HepG2 (cell line): Measurements from ENCODE around the gene HNRNPA1L2. TPM values are rescaled to one million over a fixed set of nuclear protein-coding genes. Genes with fewer than 3 reads are reported as not detected.
A peak's percentile ranks its signal among the peaks of the same experiment; 100 is the strongest.

Experiments
- ATAC-seq: fragments of 200-7000 bp; cut with Tn5 transposase; 3 replicates; pipeline ENCODE4 v1.9.1; 2020; ENCODE audit warnings: mild to moderate bottlenecking, moderate library complexity
- BruUV-seq: library from RNA; stranded (reverse); fragments of 400-500 nt; replicated peaks from 2 replicates; lab custom pipeline; 2021; lab: Mats Ljungman, UMichigan
- CTCF ChIA-PET: fragments of 300-600 bp; formaldehyde crosslinking; extraction: SDS; loops from one replicate; lab custom pipeline; 2021; ENCODE audit warnings: low total read pairs, inconsistent platforms, low intra/inter-chr PET ratio; lab: Yijun Ruan, JAX
- POLR2A ChIA-PET: fragments of 350-600 bp; sonication (Branson Sonifier 250); formaldehyde crosslinking; loops from one replicate; lab custom pipeline; 2020; ENCODE audit warnings: antibody characterized with exemption, inconsistent platforms; lab: Yijun Ruan, JAX
- DNase-seq: peaks from one replicate; pipeline ENCODE4 v3.0.0-alpha.2; 2015; ENCODE audit warnings: low spot score
- FAIRE-seq: peaks from 3 replicates; lab custom pipeline; 2011; peaks lifted over from hg19 to GRCh38; lab: Jason Lieb, UNC
- H2AFZ ChIP-seq: one replicate; pipeline ENCODE4 v1.6.1; 2011; ENCODE audit warnings: low read length, inconsistent platforms
- H3K27ac ChIP-seq: fragments of 300-600 bp; 3 replicates; pipeline ENCODE4 v1.8.0; 2011; ENCODE audit warnings: mixed run types, mild to moderate bottlenecking, mixed read lengths, low read length, inconsistent platforms; ENCODE audit not compliant: insufficient read depth; ENCODE audit errors: extremely low read length
- H3K27me3 ChIP-seq, 2 experiments: fragments of 200-600 bp in 1 of 2; 2 replicates in 1 of 2; 3 replicates in 1 of 2; pipeline versions ENCODE4 v1.6.0 to v1.8.0; 2011; ENCODE audit warnings: low read length in 2 of 2, mild to moderate bottlenecking in 2 of 2, moderate library complexity in 2 of 2, inconsistent platforms in 1 of 2; ENCODE audit not compliant: insufficient read depth in 2 of 2, control insufficient read depth in 1 of 2
- H3K36me3 ChIP-seq, 2 experiments: fragments of 200-600 bp in 1 of 2; replicated peaks in 1 of 2; 2 replicates in 1 of 2; 3 replicates in 1 of 2; pipeline versions ENCODE4 v1.5.1 to v1.8.0; 2011; ENCODE audit warnings: low read length in 2 of 2, inconsistent platforms in 1 of 2; ENCODE audit not compliant: insufficient read depth in 2 of 2, control insufficient read depth in 1 of 2
- H3K4me1 ChIP-seq: 2 replicates; pipeline ENCODE4 v1.5.1; 2012; ENCODE audit warnings: low read length, inconsistent platforms; ENCODE audit not compliant: insufficient read depth
- H3K4me2 ChIP-seq: 2 replicates; pipeline ENCODE4 v1.6.0; 2011; ENCODE audit warnings: low read depth, low read length, inconsistent platforms
- H3K4me3 ChIP-seq, 3 experiments: fragments of 200-600 bp in 1 of 3; sonication (generic), shearing (Covaris generic) in 1 of 3; replicated peaks in 1 of 3; 2 replicates each; pipeline ENCODE4 v1.5.1; 2011 to 2016; ENCODE audit warnings: low read length in 3 of 3, inconsistent platforms in 2 of 3, low read depth in 2 of 3, mild to moderate bottlenecking in 2 of 3, control low read depth in 1 of 3, mixed read lengths in 1 of 3; ENCODE audit not compliant: insufficient read depth in 1 of 3
- H3K79me2 ChIP-seq: one replicate; pipeline ENCODE4 v1.6.1; 2011; ENCODE audit warnings: low read length, inconsistent platforms; ENCODE audit not compliant: insufficient read depth
- H3K9ac ChIP-seq: 2 replicates; pipeline ENCODE4 v1.6.0; 2011; ENCODE audit warnings: mild to moderate bottlenecking, low read depth, low read length, inconsistent platforms; ENCODE audit not compliant: insufficient read depth
- H3K9me3 ChIP-seq: 2 replicates; pipeline ENCODE4 v1.5.1; 2012; ENCODE audit warnings: mild to moderate bottlenecking, low read length
- H4K20me1 ChIP-seq: 2 replicates; pipeline ENCODE4 v1.6.0; 2011; ENCODE audit warnings: inconsistent platforms, mild to moderate bottlenecking, low read length, moderate library complexity; ENCODE audit not compliant: insufficient read depth
- AKNA ChIP-seq: sonication (generic); formaldehyde crosslinking; IDR thresholded peaks from 2 replicates; pipeline ENCODE4 v1.4.0; 2020; ENCODE audit warnings: missing genetic modification reagents, borderline replicate concordance
- BCL3 ChIP-seq: sonication (generic); formaldehyde crosslinking; IDR thresholded peaks from 2 replicates; pipeline ENCODE4 v1.5.1; 2020; ENCODE audit warnings: mild to moderate bottlenecking, missing genetic modification reagents, moderate library complexity
- BHLHE40 ChIP-seq: IDR thresholded peaks from 2 replicates; pipeline ENCODE4 v1.6.1; 2011; ENCODE audit warnings: low read length, improper control_type of control experiment
- CENPT ChIP-seq: sonication (generic); formaldehyde crosslinking; IDR thresholded peaks from 2 replicates; pipeline ENCODE4 v1.8.0; 2022; ENCODE audit warnings: low read depth, mild to moderate bottlenecking, moderate library complexity, missing genetic modification reagents
- ETV6 ChIP-seq: sonication (generic); formaldehyde crosslinking; conservative IDR thresholded peaks from 2 replicates; pipeline ENCODE4 v1.4.0; 2020; ENCODE audit warnings: missing genetic modification reagents
- FUBP1 ChIP-seq: sonication (generic); formaldehyde crosslinking; IDR thresholded peaks from 2 replicates; pipeline ENCODE4 v1.5.1; 2020; ENCODE audit warnings: missing genetic modification reagents, mild to moderate bottlenecking, borderline replicate concordance
- KMT2A ChIP-seq: sonication (generic); formaldehyde crosslinking; IDR thresholded peaks from 2 replicates; pipeline ENCODE4 v1.4.0; 2020; ENCODE audit warnings: missing genetic modification reagents
- RFXANK ChIP-seq: IDR thresholded peaks from 2 replicates; pipeline ENCODE4 v1.6.1; 2016
- RFXAP ChIP-seq: sonication (generic); formaldehyde crosslinking; IDR thresholded peaks from 2 replicates; pipeline ENCODE4 v1.4.0; 2020; ENCODE audit warnings: missing genetic modification reagents, borderline replicate concordance
- UBTF ChIP-seq: sonication (generic); formaldehyde crosslinking; IDR thresholded peaks from 2 replicates; pipeline ENCODE4 v1.4.0; 2020; ENCODE audit warnings: mild to moderate bottlenecking, missing genetic modification reagents
- ZNF740 ChIP-seq: sonication (generic); formaldehyde crosslinking; IDR thresholded peaks from 2 replicates; pipeline ENCODE4 v1.4.0; 2020; ENCODE audit warnings: missing genetic modification reagents
- ZNF766 ChIP-seq: sonication (generic); formaldehyde crosslinking; IDR thresholded peaks from 2 replicates; pipeline ENCODE4 v1.5.0; 2020; ENCODE audit warnings: missing genetic modification reagents, borderline replicate concordance
- ZNF780A ChIP-seq: sonication (generic); formaldehyde crosslinking; IDR thresholded peaks from 2 replicates; pipeline ENCODE4 v1.8.0; 2022; ENCODE audit warnings: mild to moderate bottlenecking, missing genetic modification reagents, moderate library complexity
- whole genome bisulfite sequencing: methylation state at CpG from one replicate; pipeline ENCODE4 v1.1.6; 2017; ENCODE audit warnings: low lambda C conversion rate; 5-methylcytosine and 5-hydroxymethylcytosine counted together
- in situ Hi-C: cut with HindIII; loops from 2 replicates; pipeline ENCODE4 v1.10.0; 2017; ENCODE audit warnings: low pct_unique_long_range_greater_than_20kb; ENCODE audit not compliant: extremely low pct_ligation_motif_present
- intact Hi-C: fragments of 100-400 bp; cut with micrococcal nuclease; formaldehyde crosslinking; loops from one replicate; pipeline ENCODE4 v1.10.0; 2022; ENCODE audit not compliant: unreplicated experiment
- polyA plus RNA-seq, 8 experiments: library from polyadenylated mRNA; depleted of rRNA in 3 of 8; stranded (reverse) in 7 of 8; unstranded in 1 of 8; fragments of >200 nt; fragmentation: Illumina TruSeq in 4 of 8; extraction: Trizol in 4 of 8; gene quantifications; 2 replicates each; pipeline versions ENCODE4 v1.2.1 to v1.2.3, GENCODE V29; 2011 to 2016; ENCODE audit warnings: low read depth in 4 of 8, missing spikeins in 1 of 8, mixed read lengths in 1 of 8; ENCODE audit not compliant: insufficient read depth in 1 of 8
- total RNA-seq, 5 experiments: library from RNA; depleted of rRNA; stranded (reverse); fragments of >200 nt; fragmentation: Illumina TruSeq; extraction: Trizol; gene quantifications; 2 replicates each; pipeline ENCODE4 v1.2.3, GENCODE V29; 2016; ENCODE audit warnings: low read depth in 1 of 5

The HNRNPA1L2 gene
- total and polyA plus RNA-seq, 2 of the 13 experiments (the other 11 are each of a cell fraction or from before 2014, with no cell fraction given): 3.6 to 7.1 TPM

- Histone ChIP-seq H3K4me3 (peak overlapping the region; percentile 90 to 95 (median 92)), H3K36me3 (0 out of 5 replicates have a peak, but pooled peaks cover 0 to 7% of the 10 kb centered on the region in 2 experiments), H3K4me2 (peak overlapping the region; percentile 80), H3K9me3 (no peaks in the 10 kb centered on the region), H4K20me1 (no peaks in the 10 kb centered on the region), H3K79me2 (peaks cover 55% of the 10 kb centered on the region), H3K27me3 (no peaks in the 10 kb centered on the region; a peak in 1 of 5 replicates), H3K27ac (peak overlapping the region; percentile 100), H2AFZ (no peak overlapping the region), H3K9ac (peak overlapping the region; percentile 98), H3K4me1 (peaks cover 43% of the 10 kb centered on the region)
- in situ Hi-C loops: loop anchor here (10.0 kb wide), 1 partner anchor 57 kb away; no protein-coding TSS in a partner anchor
- ATAC-seq: peak; percentile 35
- ChIA-PET POLR2A (interaction anchor here (1.0 to 3.3 kb wide), 12 partner anchors 10 to 200 kb away, joined by 3 to 94 read pairs (median 5); no protein-coding TSS in a partner anchor), CTCF (no interaction called here)
- no peak for DNase-seq
- BruUV-seq: no TSS peak
- intact Hi-C loops: loop anchor here (1.0 to 10.0 kb wide), 2 partner anchors 35 to 197 kb away; partner anchors contain the start of genes CKAP2 and VPS36
- no peak for FAIRE-seq
- 2% methylated on average over 6 of the region's 7 CpGs for WGBS
- TF ChIP-seq BCL3 (CRISPR knock-in tag) (0 out of 2 replicates have a peak, but pooled peaks have one; percentile 9), UBTF (CRISPR knock-in tag) (no peak), ZNF766 (no peak), RFXAP (CRISPR knock-in tag) (peak; percentile 12; the same call in 1 of the 2 replicates), CENPT (CRISPR knock-in tag) (no peak), RFXANK (no peak), ZNF740 (CRISPR knock-in tag) (peak; percentile 26; the same call in 1 of the 2 replicates), ZNF780A (CRISPR knock-in tag) (no peak), ETV6 (no peak), FUBP1 (CRISPR knock-in tag) (no peak), AKNA (no peak), BHLHE40 (0 out of 2 replicates have a peak, but pooled peaks have one; percentile 21), KMT2A (CRISPR knock-in tag) (peak; percentile 21; the same call in 1 of the 2 replicates)
These were observed 9.6 kb downstream of the HNRNPA1L2 start for GRCh38 chr13:52651897-52652195.
